GM21390 (cell line): Measurements from ENCODE around the gene PCDHGB1.
A peak's percentile ranks its signal among the peaks of the same experiment; 100 is the strongest.
"Not testable (repeated sequence)": the region's sequence is repeated elsewhere in the genome, so short reads cannot be mapped to it uniquely, and the experiment has no call there.

Source experiments
- ATAC-seq: cut with Tn5 transposase; IDR thresholded peaks from one replicate; pipeline ENCODE4 v1.9.1; 2021; ENCODE audit not compliant: unreplicated experiment

Gene PCDHGB1

GRCh38 chr5:141349917-141350619 lies at the start of gene PCDHGB1:
Gene PCDHGB1 (plus strand): TSS chr5:141350099. CDS start chr5:141350261, 162 bp downstream.
- peak; percentile 71 for ATAC-seq

GRCh38 chr5:141303756-141304155 lies 46.1 kb upstream of the PCDHGB1 start, which contains the start of gene SLC25A2:
Gene SLC25A2 (minus strand): TSS chr5:141304049. CDS start chr5:141303865, 184 bp downstream.
- ATAC-seq = no peak

GRCh38 chr5:141306630-141307029 lies 43.3 kb upstream of the PCDHGB1 start:
- no peak for ATAC-seq

GRCh38 chr5:141313711-141314110 lies 36.2 kb upstream of the PCDHGB1 start:
- no peak for ATAC-seq

GRCh38 chr5:141316963-141317362 lies 32.9 kb upstream of the PCDHGB1 start:
- ATAC-seq = not testable (repeated sequence)

- no peak for ATAC-seq
Observed at GRCh38 chr5:141319202-141319601, 30.7 kb upstream of the PCDHGB1 start.

- ATAC-seq = no peak
Observed at GRCh38 chr5:141319699-141320098, 30.2 kb upstream of the PCDHGB1 start.

- ATAC-seq = peak; percentile 93
Observed at GRCh38 chr5:141320225-141321169, 29.4 kb upstream of the PCDHGB1 start, which contains the start of gene TAF7. Gene TAF7 (minus strand): TSS chr5:141320784. CDS start chr5:141320044, 740 bp downstream.

GRCh38 chr5:141322261-141322660 lies 27.6 kb upstream of the PCDHGB1 start:
- ATAC-seq = no peak

- ATAC-seq = peak; percentile 89
Observed at GRCh38 chr5:141326088-141326854, 23.6 kb upstream of the PCDHGB1 start.

GRCh38 chr5:141328231-141328630 lies 21.7 kb upstream of the PCDHGB1 start:
- no peak for ATAC-seq

GRCh38 chr5:141330299-141331080 lies 19.4 kb upstream of the PCDHGB1 start, which contains the start of gene PCDHGA1:
Gene PCDHGA1 (plus strand): TSS chr5:141330514.
- no peak for ATAC-seq

GRCh38 chr5:141332571-141332970 lies 17.3 kb upstream of the PCDHGB1 start:
- not testable (repeated sequence) for ATAC-seq

GRCh38 chr5:141338538-141339306 lies 11.2 kb upstream of the PCDHGB1 start, which contains the start of gene PCDHGA2:
Gene PCDHGA2 (plus strand): TSS chr5:141338760.
- no peak for ATAC-seq

- not testable (repeated sequence) for ATAC-seq
Observed at GRCh38 chr5:141340781-141341354, 9.0 kb upstream of the PCDHGB1 start.

GRCh38 chr5:141342773-141343172 lies 7.1 kb upstream of the PCDHGB1 start:
- ATAC-seq = no peak

GRCh38 chr5:141343242-141343952 lies 6.5 kb upstream of the PCDHGB1 start, which contains the start of gene PCDHGA3:
Gene PCDHGA3 (plus strand): TSS chr5:141343829. CDS start chr5:141344034, 205 bp downstream.
- no peak for ATAC-seq

- ATAC-seq = no peak
Observed at GRCh38 chr5:141343953-141344463, 5.9 kb upstream of the PCDHGB1 start.
